HG03097 (cell line): ENCODE data around the gene NFATC4.

Experiments used
- ATAC-seq: cut with Tn5 transposase; IDR thresholded peaks from one replicate; pipeline ENCODE4 v1.9.1; 2021; ENCODE audit not compliant: unreplicated experiment, low FRiP score

NFATC4 gene

DNA sequence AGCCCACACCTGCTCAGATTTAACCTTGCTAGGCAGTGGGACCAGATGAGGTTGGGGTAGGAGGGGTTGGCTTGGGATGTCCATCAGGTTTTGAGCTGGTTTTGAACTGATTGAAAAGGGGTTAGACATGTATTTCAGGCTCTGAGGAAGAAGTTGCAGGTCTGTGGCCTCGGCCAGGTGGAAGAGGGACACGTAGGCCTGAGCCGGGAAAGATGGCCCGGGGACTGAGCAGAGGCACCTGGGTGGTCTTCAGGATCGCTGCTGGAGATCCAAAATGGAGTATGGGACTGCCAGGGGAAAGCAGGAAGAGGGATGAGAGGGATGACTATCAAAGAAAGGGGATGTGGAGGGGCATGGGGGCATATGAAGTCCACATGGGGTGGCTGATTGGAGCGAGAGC lies 38.4 kb downstream of the NFATC4 start:
- no peak for ATAC-seq

GRCh38 chr14:24407608-24408325 lies 39.8 kb downstream of the NFATC4 start:
- no peak for ATAC-seq

DNA sequence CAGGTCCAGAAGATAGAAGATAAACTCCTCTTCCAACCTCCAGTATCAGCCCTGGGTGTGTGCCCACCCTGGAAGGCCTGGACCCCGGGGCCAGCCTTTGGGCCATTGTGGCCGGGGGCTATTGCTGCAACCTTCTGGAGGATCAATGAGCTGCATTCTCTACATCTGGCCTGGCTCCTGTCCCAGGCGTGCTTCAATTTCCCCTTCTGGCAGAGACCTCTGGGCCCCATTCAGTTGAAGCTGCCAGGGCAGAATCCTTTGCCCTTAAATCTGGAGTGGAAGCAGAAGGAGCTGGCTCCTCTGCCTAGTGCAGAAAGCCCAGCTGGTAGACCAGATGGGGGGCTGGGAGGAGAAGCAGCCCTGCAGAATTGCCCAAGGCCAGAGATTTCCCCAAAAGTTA lies 40.8 kb downstream of the NFATC4 start:
- no peak for ATAC-seq

DNA sequence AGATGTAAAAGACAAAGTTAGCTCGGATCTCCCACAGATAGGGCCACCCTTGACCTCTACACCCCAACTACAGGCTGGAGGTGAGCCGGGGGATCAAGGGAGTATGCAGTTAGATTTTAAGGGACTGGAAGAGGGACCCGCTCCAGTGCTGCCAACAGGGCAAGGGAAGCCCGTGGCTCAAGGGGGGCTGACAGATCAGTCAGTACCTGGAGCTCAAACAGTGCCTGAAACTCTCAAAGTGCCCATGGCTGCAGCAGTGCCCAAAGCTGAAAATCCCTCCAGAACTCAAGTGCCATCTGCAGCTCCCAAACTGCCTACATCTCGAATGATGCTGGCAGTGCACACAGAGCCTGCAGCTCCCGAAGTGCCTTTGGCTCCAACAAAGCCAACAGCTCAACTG lies 41.2 kb downstream of the NFATC4 start:
- ATAC-seq, result no peak

DNA sequence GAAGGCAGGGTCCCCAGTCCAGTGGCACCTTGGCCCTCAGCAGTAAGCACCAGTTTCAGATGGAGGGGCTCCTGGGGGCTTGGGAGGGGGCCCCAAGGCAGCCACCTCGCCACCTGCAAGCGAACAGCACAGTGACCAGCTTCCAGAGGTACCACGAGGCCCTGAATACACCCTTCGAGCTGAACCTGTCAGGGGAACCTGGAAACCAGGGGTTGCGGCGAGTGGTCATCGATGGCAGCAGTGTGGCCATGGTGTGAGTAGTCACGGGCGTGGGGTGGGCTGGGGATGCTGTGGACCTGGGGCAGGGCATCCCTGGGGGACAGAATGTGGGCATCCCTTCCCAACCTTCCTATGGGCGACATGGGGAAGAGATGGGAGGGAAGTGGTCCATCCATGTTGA lies 42.0 kb downstream of the NFATC4 start:
- ATAC-seq, result no peak

GRCh38 chr14:24411443-24412389 lies 43.7 kb downstream of the NFATC4 start:
- ATAC-seq, result no peak

DNA sequence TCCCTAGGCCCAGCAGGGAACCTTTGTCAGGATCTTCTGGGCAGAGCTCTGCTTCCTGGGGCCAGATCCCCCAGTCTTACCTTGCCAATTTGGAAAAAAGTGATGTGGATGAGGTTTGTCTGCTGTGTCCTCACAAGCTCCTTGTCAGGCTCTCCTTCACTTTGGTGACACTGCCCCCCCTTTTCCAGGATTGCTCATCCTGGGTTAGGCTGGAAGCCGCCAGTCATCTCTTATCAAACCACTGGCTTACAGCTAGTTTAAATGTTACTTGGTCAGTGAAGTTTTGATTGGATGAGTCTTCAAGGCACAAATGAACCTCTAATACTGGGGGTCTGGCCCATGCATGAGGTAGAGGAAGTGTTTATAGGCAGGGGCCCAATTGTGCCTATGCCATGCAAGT lies 46.1 kb downstream of the NFATC4 start:
- ATAC-seq, result no peak

DNA sequence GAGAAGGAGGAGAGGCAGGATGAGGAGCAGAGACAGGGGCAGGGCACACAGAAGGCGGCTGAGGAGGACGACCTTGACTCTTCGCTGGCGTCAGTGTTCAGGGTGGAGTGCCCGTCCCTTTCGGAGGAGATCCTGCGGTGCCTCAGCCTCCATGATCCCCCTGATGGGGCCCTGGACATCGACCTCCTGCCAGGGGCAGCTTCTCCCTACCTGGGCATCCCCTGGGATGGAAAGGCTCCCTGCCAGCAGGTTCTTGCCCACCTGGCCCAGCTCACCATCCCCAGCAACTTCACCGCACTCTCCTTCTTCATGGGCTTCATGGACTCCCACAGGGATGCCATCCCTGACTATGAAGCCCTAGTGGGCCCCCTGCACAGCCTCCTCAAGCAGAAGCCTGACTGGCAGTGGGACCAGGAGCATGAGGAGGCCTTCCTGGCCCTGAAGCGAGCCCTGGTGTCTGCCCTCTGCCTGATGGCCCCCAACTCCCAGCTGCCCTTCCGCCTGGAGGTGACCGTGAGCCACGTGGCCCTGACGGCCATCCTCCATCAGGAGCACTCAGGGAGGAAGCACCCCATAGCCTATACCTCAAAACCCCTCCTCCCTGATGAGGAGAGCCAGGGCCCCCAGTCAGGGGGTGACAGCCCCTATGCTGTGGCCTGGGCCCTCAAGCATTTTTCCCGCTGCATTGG lies 46.9 kb downstream of the NFATC4 start:
- no peak for ATAC-seq

GRCh38 chr14:24415421-24416253 lies 47.7 kb downstream of the NFATC4 start:
- no peak for ATAC-seq

GRCh38 chr14:24416254-24416931 lies 48.4 kb downstream of the NFATC4 start:
- ATAC-seq, result no peak

DNA sequence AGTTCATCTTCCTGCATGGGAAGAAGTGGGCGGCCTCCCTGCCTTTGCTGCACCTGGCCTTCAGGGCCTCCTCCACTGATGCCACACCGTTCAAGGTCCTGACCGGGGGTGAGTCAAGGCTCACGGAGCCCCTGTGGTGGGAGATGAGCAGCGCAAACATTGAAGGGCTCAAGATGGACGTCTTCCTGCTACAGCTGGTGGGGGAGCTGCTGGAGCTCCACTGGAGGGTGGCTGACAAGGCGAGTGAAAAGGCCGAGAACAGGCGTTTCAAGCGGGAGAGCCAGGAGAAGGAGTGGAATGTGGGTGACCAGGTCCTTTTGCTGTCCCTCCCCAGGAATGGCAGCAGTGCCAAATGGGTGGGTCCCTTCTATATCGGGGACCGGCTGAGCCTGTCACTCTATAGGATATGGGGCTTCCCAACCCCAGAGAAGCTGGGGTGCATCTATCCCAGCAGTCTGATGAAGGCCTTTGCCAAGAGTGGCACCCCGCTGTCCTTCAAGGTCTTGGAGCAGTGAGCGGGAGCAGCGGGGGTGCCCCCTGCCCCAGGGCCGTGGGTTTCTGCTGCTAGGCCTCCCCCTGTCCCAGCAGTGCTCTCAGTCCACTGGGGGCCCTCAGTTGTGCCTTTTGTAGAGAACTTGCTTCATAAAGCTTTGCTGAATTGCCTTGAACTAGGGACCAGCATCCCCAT lies 49.1 kb downstream of the NFATC4 start:
- no peak for ATAC-seq

DNA sequence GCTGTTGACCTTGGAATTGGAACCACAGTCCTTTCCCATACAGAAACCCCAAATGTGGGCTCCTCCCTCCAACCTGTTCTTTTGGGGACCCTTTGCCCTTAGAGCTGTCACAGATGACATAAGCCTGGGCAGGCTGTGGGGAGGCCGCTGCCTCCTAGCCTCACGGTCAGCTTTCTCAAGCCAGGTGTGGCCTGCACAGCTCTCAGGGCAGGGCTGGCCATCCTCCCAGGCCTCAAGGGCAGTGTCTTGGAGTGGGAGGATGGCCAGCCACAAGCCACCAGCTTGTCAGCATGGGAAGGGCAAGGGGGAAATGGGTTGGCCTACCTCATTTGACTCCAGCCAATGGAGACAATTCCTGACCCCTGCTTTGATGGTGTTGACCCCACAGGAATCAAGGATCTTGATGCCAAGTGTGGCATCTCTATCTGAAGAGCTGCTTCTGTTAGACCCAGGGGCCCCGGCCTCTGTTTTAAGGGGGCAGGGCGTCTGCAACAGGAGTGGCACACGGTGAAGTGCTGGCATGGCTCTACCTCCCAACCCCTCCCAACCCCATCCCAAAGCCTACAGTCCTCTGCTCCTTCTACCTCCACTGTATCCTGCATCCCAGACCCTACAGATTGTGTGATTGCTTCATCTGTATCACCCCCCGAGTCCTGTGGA lies 50.0 kb downstream of the NFATC4 start:
- no peak for ATAC-seq

DNA sequence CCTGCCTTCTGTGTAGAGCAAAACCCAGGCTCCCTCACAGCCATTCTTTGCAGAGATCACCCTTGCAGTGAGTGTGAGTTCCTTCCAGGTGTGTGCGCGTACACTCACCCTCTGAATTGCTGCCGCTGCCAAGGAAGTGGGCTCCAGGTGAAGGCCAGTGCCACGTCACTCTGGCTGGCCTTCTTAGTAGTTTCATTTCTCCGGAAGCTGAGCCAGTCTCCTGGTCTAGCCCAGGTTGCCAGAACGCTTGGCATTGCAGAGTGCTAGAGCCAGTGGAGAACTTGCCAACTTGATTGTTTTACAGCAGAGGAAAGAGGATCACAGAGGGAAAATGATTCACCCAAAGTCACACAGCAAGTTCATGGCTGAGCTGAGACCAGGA lies 50.5 kb downstream of the NFATC4 start:
- ATAC-seq, result no peak

- no peak for ATAC-seq
These were observed 54.3 kb downstream of the NFATC4 start for GRCh38 chr14:24422261-24422660.

- ATAC-seq, result no peak
These were observed 55.0 kb downstream of the NFATC4 start for GRCh38 chr14:24422694-24423601.

DNA sequence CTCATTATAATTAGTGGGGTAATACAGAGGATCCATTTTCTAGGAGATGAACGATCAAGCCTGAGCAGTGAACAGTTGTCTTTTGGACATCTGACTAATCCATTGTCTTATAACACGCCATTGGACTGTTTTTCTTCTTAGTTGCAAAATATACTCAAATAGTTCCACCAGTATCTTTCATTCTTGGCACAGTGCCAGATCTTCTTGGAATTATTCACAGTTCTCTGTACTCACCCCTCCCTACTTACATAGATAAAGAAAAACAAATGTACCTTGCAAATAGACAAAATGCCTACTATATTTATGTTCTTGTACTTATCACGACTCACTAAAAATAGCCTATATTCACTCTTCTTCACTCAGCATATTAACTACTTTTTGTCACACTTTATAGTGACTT lies 57.7 kb downstream of the NFATC4 start:
- no peak for ATAC-seq

DNA sequence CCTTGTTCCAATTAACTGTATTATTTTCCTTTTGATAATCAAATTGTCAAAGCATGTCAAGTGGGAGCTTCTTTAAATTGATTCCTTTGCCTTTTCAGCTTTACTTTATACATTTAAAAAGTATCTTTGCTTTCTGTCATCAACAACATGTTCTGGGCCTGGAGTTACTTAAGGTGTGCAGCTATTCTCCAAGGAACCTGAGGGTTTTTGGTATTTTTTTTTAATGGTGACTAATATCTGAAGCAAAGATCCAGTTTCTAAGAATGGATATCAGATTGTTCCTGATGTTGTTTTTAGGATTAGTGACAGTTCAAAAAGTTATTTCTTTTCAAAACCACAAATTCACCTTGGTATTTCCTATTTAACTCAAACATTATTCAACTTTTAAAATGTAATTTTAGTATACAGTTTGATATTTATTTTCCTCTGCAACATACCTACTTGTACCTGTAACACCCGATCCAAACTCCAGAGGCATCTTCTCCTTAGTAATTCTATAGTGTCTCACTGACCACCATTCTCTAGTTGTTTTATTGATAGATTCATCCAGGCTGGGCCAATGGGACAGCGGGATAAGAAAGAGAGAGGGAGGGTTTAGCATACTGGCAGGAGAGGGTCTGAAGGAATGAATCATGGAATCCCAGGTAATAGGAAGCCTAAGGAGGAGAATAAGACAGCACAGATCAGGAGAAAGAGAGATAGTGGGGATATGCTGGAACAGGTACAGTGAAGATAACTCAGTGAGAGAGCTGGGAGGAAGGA lies 58.3 kb downstream of the NFATC4 start:
- ATAC-seq, result no peak
